WTC11 (cell line): Measurements from ENCODE around the gene LGR6. TPM values are rescaled to one million over a fixed set of nuclear protein-coding genes. Genes with fewer than 3 reads are reported as not detected.

ENCODE experiments used
- ATAC-seq: fragments of 200-7000 bp; cut with Tn5 transposase; 2 replicates; pipeline ENCODE4 v1.10.0; 2021; ENCODE audit warnings: mild to moderate bottlenecking, moderate library complexity
- CTCF ChIA-PET: fragments of 300-600 bp; sonication (Branson Sonifier 250); formaldehyde crosslinking; loops from one replicate; lab custom pipeline; 2021; ENCODE audit warnings: antibody characterized with exemption; lab: Charles Lee
- POLR2A ChIA-PET: fragments of 350-600 bp; sonication (Branson Sonifier 250); formaldehyde crosslinking; loops from one replicate; lab custom pipeline; 2021; ENCODE audit warnings: antibody characterized with exemption; lab: Charles Lee
- DNase-seq: peaks from one replicate; pipeline ENCODE4 v3.0.0; 2021; ENCODE audit warnings: low spot score
- H3K27ac Mint-ChIP-seq: 2 replicates; pipeline ENCODE4 v1.8.0; 2021; ENCODE audit warnings: mixed read lengths
- H3K27me3 Mint-ChIP-seq: 2 replicates; pipeline ENCODE4 v1.8.0; 2021; ENCODE audit warnings: low read depth, mild to moderate bottlenecking, moderate library complexity, mixed read lengths
- H3K36me3 Mint-ChIP-seq: 2 replicates; pipeline ENCODE4 v1.8.0; 2021; ENCODE audit warnings: mixed read lengths
- H3K4me1 Mint-ChIP-seq: 2 replicates; pipeline ENCODE4 v1.8.0; 2022; ENCODE audit warnings: mixed read lengths
- H3K4me3 Mint-ChIP-seq: 2 replicates; pipeline ENCODE4 v1.8.0; 2021; ENCODE audit warnings: mild to moderate bottlenecking, moderate library complexity, mixed read lengths
- H3K9me3 Mint-ChIP-seq: 2 replicates; pipeline ENCODE4 v1.8.0; 2021; ENCODE audit warnings: mixed read lengths
- ATF1 ChIP-seq: sonication (generic); formaldehyde crosslinking; IDR thresholded peaks from 2 replicates; pipeline ENCODE4 v1.8.1; 2023; ENCODE audit warnings: mild to moderate bottlenecking, moderate library complexity, missing genetic modification reagents
- CDX4 ChIP-seq: fragments of 250-450 bp; sonication (Bioruptor Pico); IDR thresholded peaks from 2 replicates; pipeline ENCODE4 v1.9.0; 2021; ENCODE audit warnings: moderate library complexity, mild to moderate bottlenecking, inconsistent platforms, borderline replicate concordance
- CREM ChIP-seq: sonication (generic); formaldehyde crosslinking; IDR thresholded peaks from 2 replicates; pipeline ENCODE4 v1.8.1; 2022; ENCODE audit warnings: mild to moderate bottlenecking, missing genetic modification reagents, moderate library complexity
- FOXJ3 ChIP-seq: sonication (generic); formaldehyde crosslinking; IDR thresholded peaks from 2 replicates; pipeline ENCODE4 v1.9.0; 2021; ENCODE audit warnings: missing genetic modification reagents, mild to moderate bottlenecking, borderline replicate concordance
- FOXK1 ChIP-seq: sonication (generic); formaldehyde crosslinking; IDR thresholded peaks from 2 replicates; pipeline ENCODE4 v1.8.0; 2022; ENCODE audit warnings: mild to moderate bottlenecking, moderate library complexity, missing genetic modification reagents
- GRHL2 ChIP-seq: fragments of 250-450 bp; sonication (Bioruptor Pico); IDR thresholded peaks from 2 replicates; pipeline ENCODE4 v1.8.0; 2022; ENCODE audit warnings: mild to moderate bottlenecking, moderate library complexity; ENCODE audit not compliant: insufficient replicate concordance, severe bottlenecking
- HMGA2 ChIP-seq: fragments of 250-450 bp; sonication (Bioruptor Pico); IDR thresholded peaks from 2 replicates; pipeline ENCODE4 v1.4.0; 2021; ENCODE audit warnings: mild to moderate bottlenecking, moderate library complexity
- HMGXB4 ChIP-seq: sonication (generic); formaldehyde crosslinking; IDR thresholded peaks from 2 replicates; pipeline ENCODE4 v1.8.1; 2023; ENCODE audit warnings: mild to moderate bottlenecking, moderate library complexity, missing genetic modification reagents
- KAT7 ChIP-seq: sonication (generic); formaldehyde crosslinking; IDR thresholded peaks from 2 replicates; pipeline ENCODE4 v1.8.1; 2023; ENCODE audit warnings: missing genetic modification reagents, mild to moderate bottlenecking, borderline replicate concordance
- MYBL2 ChIP-seq: sonication (generic); formaldehyde crosslinking; IDR thresholded peaks from 2 replicates; pipeline ENCODE4 v1.8.1; 2023; ENCODE audit warnings: mild to moderate bottlenecking, moderate library complexity, missing genetic modification reagents
- NFE2L1 ChIP-seq: sonication (generic); formaldehyde crosslinking; IDR thresholded peaks from 2 replicates; pipeline ENCODE4 v1.8.1; 2023; ENCODE audit warnings: missing genetic modification reagents
- PREB ChIP-seq: sonication (generic); formaldehyde crosslinking; IDR thresholded peaks from 2 replicates; pipeline ENCODE4 v1.8.1; 2022; ENCODE audit warnings: mild to moderate bottlenecking, missing genetic modification reagents, moderate library complexity, borderline replicate concordance
- RORB ChIP-seq: fragments of 250-450 bp; sonication (Bioruptor Pico); IDR thresholded peaks from 2 replicates; pipeline ENCODE4 v1.9.0; 2021; ENCODE audit warnings: mild to moderate bottlenecking
- STAT6 ChIP-seq: sonication (generic); formaldehyde crosslinking; conservative IDR thresholded peaks from 2 replicates; pipeline ENCODE4 v1.8.1; 2023; ENCODE audit warnings: mild to moderate bottlenecking, low read depth, missing genetic modification reagents, moderate library complexity
- ZNF138 ChIP-seq: sonication (generic); formaldehyde crosslinking; conservative IDR thresholded peaks from 2 replicates; pipeline ENCODE4 v1.8.1; 2022; ENCODE audit warnings: mild to moderate bottlenecking, moderate library complexity, missing genetic modification reagents
- ZNF219 ChIP-seq: sonication (generic); formaldehyde crosslinking; IDR thresholded peaks from 2 replicates; pipeline ENCODE4 v1.8.0; 2023; ENCODE audit warnings: missing genetic modification reagents, mild to moderate bottlenecking, borderline replicate concordance
- ZNF263 ChIP-seq: sonication (generic); formaldehyde crosslinking; IDR thresholded peaks from 2 replicates; pipeline ENCODE4 v1.8.1; 2022; ENCODE audit warnings: low read depth, mild to moderate bottlenecking, moderate library complexity, missing genetic modification reagents
- ZNF317 ChIP-seq: sonication (generic); formaldehyde crosslinking; IDR thresholded peaks from 2 replicates; pipeline ENCODE4 v1.8.1; 2023; ENCODE audit warnings: low read depth, mild to moderate bottlenecking, moderate library complexity, missing genetic modification reagents, borderline replicate concordance
- ZNF423 ChIP-seq: fragments of 250-450 bp; sonication (Bioruptor Pico); IDR thresholded peaks from 2 replicates; pipeline ENCODE4 v2.1.2; 2022; ENCODE audit warnings: mild to moderate bottlenecking, moderate library complexity
- ZSCAN18 ChIP-seq: fragments of 250-450 bp; sonication (Bioruptor Pico); IDR thresholded peaks from 2 replicates; pipeline ENCODE4 v2.1.2; 2022; ENCODE audit warnings: mild to moderate bottlenecking, moderate library complexity
- total RNA-seq: library from RNA; stranded (reverse); gene quantifications from 3 replicates; pipeline ENCODE4 v1.2.3, GENCODE V29; 2021
- TF ChIP-seq, protein P1 (sequence below): sonication (generic); formaldehyde crosslinking; IDR thresholded peaks from 2 replicates; pipeline ENCODE4 v1.8.0; 2022; ENCODE audit warnings: mild to moderate bottlenecking, missing genetic modification reagents
- TF ChIP-seq, protein P2 (sequence below): sonication (generic); formaldehyde crosslinking; conservative IDR thresholded peaks from 2 replicates; pipeline ENCODE4 v1.8.1; 2022; ENCODE audit warnings: mild to moderate bottlenecking, missing genetic modification reagents
- TF ChIP-seq, protein P3 (sequence below): fragments of 200-600 bp; IDR thresholded peaks from 2 replicates; pipeline ENCODE4 v1.8.0; 2022; ENCODE audit warnings: antibody characterized with exemption
- TF ChIP-seq, protein P4 (sequence below): sonication (generic); formaldehyde crosslinking; IDR thresholded peaks from 2 replicates; pipeline ENCODE4 v1.8.0; 2022; ENCODE audit warnings: mild to moderate bottlenecking, missing genetic modification reagents

Gene LGR6
- total RNA-seq, 1 experiment from 2014 or later: 1.1 TPM

- TF ChIP-seq, protein P1, sequence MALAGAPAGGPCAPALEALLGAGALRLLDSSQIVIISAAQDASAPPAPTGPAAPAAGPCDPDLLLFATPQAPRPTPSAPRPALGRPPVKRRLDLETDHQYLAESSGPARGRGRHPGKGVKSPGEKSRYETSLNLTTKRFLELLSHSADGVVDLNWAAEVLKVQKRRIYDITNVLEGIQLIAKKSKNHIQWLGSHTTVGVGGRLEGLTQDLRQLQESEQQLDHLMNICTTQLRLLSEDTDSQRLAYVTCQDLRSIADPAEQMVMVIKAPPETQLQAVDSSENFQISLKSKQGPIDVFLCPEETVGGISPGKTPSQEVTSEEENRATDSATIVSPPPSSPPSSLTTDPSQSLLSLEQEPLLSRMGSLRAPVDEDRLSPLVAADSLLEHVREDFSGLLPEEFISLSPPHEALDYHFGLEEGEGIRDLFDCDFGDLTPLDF (CRISPR knock-in tag): no peak
- TF ChIP-seq CDX4 (CRISPR knock-in tag): no peak
- TF ChIP-seq HMGXB4 (CRISPR knock-in tag): no peak
- TF ChIP-seq PREB (CRISPR knock-in tag): no peak
- TF ChIP-seq ZNF138 (CRISPR knock-in tag): no peak
- TF ChIP-seq HMGA2: no peak
- TF ChIP-seq ATF1 (CRISPR knock-in tag): no peak
- TF ChIP-seq STAT6 (CRISPR knock-in tag): no peak
- no peak for TF ChIP-seq NFE2L1 (CRISPR knock-in tag)
- no peak for TF ChIP-seq RORB
- TF ChIP-seq ZNF317: no peak
- no peak for TF ChIP-seq CREM (CRISPR knock-in tag)
- TF ChIP-seq ZNF423 (CRISPR knock-in tag): no peak
Measured at GRCh38 chr1:202272103-202272845, 78.7 kb downstream of the LGR6 start (continued).

DNA sequence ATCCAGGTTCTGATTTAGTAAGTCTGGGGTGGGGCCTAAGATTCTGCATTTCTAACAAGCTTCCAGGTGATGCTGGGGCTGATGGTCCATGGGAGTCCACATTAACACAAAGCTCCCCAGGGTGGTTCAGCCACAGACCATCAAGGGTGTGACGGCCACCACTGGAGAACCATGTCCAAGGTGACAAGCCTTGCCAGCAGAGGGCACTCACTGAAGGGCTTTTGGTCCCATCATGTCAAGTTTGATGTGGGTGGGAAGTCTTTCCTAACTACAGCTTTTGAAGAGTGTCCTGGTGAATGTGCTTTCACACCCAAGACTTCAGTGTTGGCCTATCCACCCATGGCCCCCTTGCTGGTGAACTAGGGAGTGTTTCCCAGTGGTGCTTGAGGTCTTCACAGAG is 81.0 kb downstream of the LGR6 start:
- ChIA-PET POLR2A (no interaction called here), CTCF (interaction anchor here (0.6 to 7.5 kb wide), 22 partner anchors 8 to 445 kb away, joined by 3 to 34 read pairs (median 4); partner anchors contain the start of genes LGR6 and UBE2T)
- DNase-seq (peak; percentile 42), ATAC-seq (peak; percentile 55)
- Mint-ChIP-seq H3K27me3 (no peaks in the 10 kb centered on the region; the same call in none of the 2 replicates), H3K27ac (no peak overlapping the region), H3K4me1 (no peaks in the 10 kb centered on the region), H3K36me3 (no peaks in the 10 kb centered on the region), H3K4me3 (no peak overlapping the region), H3K9me3 (no peaks in the 10 kb centered on the region)
- TF ChIP-seq ZNF219: no peak
- TF ChIP-seq ZNF317: no peak
- TF ChIP-seq, protein P2, sequence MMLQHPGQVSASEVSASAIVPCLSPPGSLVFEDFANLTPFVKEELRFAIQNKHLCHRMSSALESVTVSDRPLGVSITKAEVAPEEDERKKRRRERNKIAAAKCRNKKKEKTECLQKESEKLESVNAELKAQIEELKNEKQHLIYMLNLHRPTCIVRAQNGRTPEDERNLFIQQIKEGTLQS (CRISPR knock-in tag): no peak
- TF ChIP-seq, protein P3, sequence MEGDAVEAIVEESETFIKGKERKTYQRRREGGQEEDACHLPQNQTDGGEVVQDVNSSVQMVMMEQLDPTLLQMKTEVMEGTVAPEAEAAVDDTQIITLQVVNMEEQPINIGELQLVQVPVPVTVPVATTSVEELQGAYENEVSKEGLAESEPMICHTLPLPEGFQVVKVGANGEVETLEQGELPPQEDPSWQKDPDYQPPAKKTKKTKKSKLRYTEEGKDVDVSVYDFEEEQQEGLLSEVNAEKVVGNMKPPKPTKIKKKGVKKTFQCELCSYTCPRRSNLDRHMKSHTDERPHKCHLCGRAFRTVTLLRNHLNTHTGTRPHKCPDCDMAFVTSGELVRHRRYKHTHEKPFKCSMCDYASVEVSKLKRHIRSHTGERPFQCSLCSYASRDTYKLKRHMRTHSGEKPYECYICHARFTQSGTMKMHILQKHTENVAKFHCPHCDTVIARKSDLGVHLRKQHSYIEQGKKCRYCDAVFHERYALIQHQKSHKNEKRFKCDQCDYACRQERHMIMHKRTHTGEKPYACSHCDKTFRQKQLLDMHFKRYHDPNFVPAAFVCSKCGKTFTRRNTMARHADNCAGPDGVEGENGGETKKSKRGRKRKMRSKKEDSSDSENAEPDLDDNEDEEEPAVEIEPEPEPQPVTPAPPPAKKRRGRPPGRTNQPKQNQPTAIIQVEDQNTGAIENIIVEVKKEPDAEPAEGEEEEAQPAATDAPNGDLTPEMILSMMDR: no peak
- TF ChIP-seq ZNF263 (CRISPR knock-in tag): no peak
- no peak for TF ChIP-seq KAT7 (CRISPR knock-in tag)
- TF ChIP-seq FOXK1: no peak
- TF ChIP-seq ZSCAN18 (CRISPR knock-in tag): no peak
- TF ChIP-seq, protein P4, sequence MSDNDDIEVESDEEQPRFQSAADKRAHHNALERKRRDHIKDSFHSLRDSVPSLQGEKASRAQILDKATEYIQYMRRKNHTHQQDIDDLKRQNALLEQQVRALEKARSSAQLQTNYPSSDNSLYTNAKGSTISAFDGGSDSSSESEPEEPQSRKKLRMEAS (CRISPR knock-in tag): no peak
- TF ChIP-seq MYBL2 (CRISPR knock-in tag): no peak
- no peak for TF ChIP-seq FOXJ3 (CRISPR knock-in tag)
- no peak for TF ChIP-seq ZNF423 (CRISPR knock-in tag)
- TF ChIP-seq CREM (CRISPR knock-in tag): no peak
- TF ChIP-seq GRHL2 (CRISPR knock-in tag): no peak
